ENCODE data around the gene SPATA46. TPM values are rescaled to one million over a fixed set of nuclear protein-coding genes. Genes with fewer than 3 reads are reported as not detected.

The SPATA46 gene
- total RNA-seq, 1 experiment from 2014 or later = not detected

DNA sequence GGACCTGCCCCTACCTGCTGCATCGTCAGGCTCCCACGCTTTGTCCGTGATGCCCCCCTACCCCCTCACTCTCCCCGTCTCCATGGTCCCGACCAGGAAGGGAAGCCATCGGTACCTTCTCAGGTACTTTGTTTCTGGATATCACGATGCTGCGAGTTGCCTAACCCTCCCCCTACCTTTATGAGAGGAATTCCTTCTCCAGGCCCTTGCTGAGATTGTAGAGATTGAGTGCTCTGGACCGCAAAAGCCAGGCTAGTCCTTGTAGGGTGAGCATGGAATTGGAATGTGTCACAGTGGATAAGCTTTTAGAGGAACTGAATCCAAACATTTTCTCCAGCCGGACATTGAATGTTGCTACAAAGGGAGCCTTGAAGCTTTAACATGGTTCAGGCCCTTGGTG is 8.9 kb downstream of the SPATA46 start:
- Mint-ChIP-seq H3K27ac (ENCODE audit: unreplicated experiment) (no peak overlapping the region), H3K27me3 (ENCODE audit: unreplicated experiment) (no peaks in the 10 kb centered on the region), H3K36me3 (ENCODE audit: insufficient read depth, unreplicated experiment) (peaks cover 4% of the 10 kb centered on the region), H3K4me3 (ENCODE audit: low read depth, unreplicated experiment) (no peak overlapping the region), H3K9me3 (ENCODE audit: low read depth, unreplicated experiment) (no peaks in the 10 kb centered on the region), H3K4me1 (ENCODE audit: low read depth, unreplicated experiment) (peaks cover 14% of the 10 kb centered on the region)
- no peak for DNase-seq
- TF ChIP-seq, protein P1, sequence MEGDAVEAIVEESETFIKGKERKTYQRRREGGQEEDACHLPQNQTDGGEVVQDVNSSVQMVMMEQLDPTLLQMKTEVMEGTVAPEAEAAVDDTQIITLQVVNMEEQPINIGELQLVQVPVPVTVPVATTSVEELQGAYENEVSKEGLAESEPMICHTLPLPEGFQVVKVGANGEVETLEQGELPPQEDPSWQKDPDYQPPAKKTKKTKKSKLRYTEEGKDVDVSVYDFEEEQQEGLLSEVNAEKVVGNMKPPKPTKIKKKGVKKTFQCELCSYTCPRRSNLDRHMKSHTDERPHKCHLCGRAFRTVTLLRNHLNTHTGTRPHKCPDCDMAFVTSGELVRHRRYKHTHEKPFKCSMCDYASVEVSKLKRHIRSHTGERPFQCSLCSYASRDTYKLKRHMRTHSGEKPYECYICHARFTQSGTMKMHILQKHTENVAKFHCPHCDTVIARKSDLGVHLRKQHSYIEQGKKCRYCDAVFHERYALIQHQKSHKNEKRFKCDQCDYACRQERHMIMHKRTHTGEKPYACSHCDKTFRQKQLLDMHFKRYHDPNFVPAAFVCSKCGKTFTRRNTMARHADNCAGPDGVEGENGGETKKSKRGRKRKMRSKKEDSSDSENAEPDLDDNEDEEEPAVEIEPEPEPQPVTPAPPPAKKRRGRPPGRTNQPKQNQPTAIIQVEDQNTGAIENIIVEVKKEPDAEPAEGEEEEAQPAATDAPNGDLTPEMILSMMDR (IDR thresholded peaks at IDR 0.05; ENCODE audit: unreplicated experiment) = no peak
- intact Hi-C loops (cut with micrococcal nuclease; ENCODE audit: unreplicated experiment) = no loop called here
- no TSS peak for BruUV-seq (replicated peaks)
- CTCF ChIA-PET = interaction anchor here (0.6 to 1.9 kb wide), 4 partner anchors 10 to 184 kb away, joined by 3 to 6 read pairs (median 4); partner anchors contain the start of gene C1orf226

DNA sequence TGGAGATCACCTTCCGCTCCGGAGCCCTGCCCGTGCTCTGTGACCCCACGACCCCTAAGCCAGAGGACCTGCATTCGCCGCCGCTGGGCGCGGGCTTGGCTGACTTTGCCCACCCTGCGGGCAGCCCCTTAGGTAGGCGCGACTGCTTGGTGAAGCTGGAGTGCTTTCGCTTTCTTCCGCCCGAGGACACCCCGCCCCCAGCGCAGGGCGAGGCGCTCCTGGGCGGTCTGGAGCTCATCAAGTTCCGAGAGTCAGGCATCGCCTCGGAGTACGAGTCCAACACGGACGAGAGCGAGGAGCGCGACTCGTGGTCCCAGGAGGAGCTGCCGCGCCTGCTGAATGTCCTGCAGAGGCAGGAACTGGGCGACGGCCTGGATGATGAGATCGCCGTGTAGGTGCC is 9.6 kb downstream of the SPATA46 start:
- H3K4me1 Mint-ChIP-seq (ENCODE audit: low read depth, unreplicated experiment) = peaks cover 7% of the 10 kb centered on the region
- CTCF ChIA-PET = interaction anchor here (0.7 to 1.9 kb wide), 4 partner anchors 9 to 25 kb away, joined by 3 to 6 read pairs (median 4); partner anchors contain the start of gene C1orf226

DNA sequence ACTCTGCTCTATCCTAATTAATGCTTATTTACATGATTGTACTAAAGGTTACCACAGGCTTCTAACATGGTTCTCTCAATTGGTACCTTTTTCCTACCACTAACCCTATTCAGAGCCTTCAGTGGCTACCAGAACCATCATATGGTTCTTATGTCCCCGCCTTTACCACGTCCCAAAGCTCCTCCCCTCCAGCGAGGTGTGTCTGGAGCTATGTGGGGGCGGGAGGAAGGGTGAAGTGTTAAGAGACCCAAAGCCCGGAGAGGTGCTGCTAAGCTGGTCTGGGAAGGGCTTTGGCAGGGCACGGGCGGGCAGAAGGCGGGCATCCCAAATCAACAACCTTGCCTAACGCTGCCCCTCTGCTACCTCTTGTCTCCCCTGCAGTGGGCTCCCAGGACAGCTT is 10.0 kb downstream of the SPATA46 start:
- no peaks in the 10 kb centered on the region for H3K36me3 Mint-ChIP-seq (ENCODE audit: insufficient read depth, unreplicated experiment)
- TF ChIP-seq, protein P1 (IDR thresholded peaks at IDR 0.05; ENCODE audit: unreplicated experiment) = no peak
- H3K27ac Mint-ChIP-seq (ENCODE audit: unreplicated experiment) = no peak overlapping the region
- no peaks in the 10 kb centered on the region for H3K9me3 Mint-ChIP-seq (ENCODE audit: low read depth, unreplicated experiment)
- CTCF ChIA-PET = interaction anchor here (0.9 to 1.8 kb wide), 2 partner anchors 9 to 15 kb away, joined by 4 read pairs; partner anchors contain the start of gene C1orf226
- intact Hi-C loops (cut with micrococcal nuclease; ENCODE audit: unreplicated experiment) = no loop called here
- H3K4me1 Mint-ChIP-seq (ENCODE audit: low read depth, unreplicated experiment) = peaks cover 3% of the 10 kb centered on the region
- no peak for DNase-seq
- no peaks in the 10 kb centered on the region for H3K27me3 Mint-ChIP-seq (ENCODE audit: unreplicated experiment)
- no TSS peak for BruUV-seq (replicated peaks)
- no peak overlapping the region for H3K4me3 Mint-ChIP-seq (ENCODE audit: low read depth, unreplicated experiment)

More for the DNA sequence above, 9.6 kb downstream of the SPATA46 start:
- TF ChIP-seq, protein P1 (IDR thresholded peaks at IDR 0.05; ENCODE audit: unreplicated experiment) = no peak
- intact Hi-C loops (cut with micrococcal nuclease; ENCODE audit: unreplicated experiment) = no loop called here
- Mint-ChIP-seq H3K27ac (ENCODE audit: unreplicated experiment) (no peak overlapping the region), H3K9me3 (ENCODE audit: low read depth, unreplicated experiment) (no peaks in the 10 kb centered on the region), H3K36me3 (ENCODE audit: insufficient read depth, unreplicated experiment) (peaks cover under 1% of the 10 kb centered on the region), H3K27me3 (ENCODE audit: unreplicated experiment) (no peaks in the 10 kb centered on the region), H3K4me3 (ENCODE audit: low read depth, unreplicated experiment) (no peak overlapping the region)
- BruUV-seq (replicated peaks) = no TSS peak
- no peak for DNase-seq

DNA sequence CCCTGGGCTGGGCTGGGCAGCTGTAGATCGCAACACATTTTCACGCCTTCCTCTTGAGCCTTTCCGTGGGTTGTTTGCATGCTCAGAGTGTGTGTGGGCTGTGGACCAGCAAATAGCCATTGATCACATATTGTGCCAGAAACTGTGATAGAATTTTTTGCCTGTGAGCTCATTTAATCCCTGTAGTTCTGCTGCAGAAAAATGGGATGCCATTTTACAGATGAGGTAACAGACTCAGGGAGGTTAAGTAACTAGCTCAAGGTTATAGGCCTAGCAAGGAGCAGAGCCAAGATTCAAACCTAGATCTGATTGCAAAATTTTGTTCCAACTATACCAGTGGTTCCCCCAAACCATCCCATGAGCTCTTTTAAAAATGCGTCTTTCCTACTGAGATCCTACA is 10.5 kb downstream of the SPATA46 start:
- DNase-seq = no peak
- no peak overlapping the region for H3K27ac Mint-ChIP-seq (ENCODE audit: unreplicated experiment)
- no peaks in the 10 kb centered on the region for H3K36me3 Mint-ChIP-seq (ENCODE audit: insufficient read depth, unreplicated experiment)
- H3K4me3 Mint-ChIP-seq (ENCODE audit: low read depth, unreplicated experiment) = no peak overlapping the region
- BruUV-seq (replicated peaks) = no TSS peak
- CTCF ChIA-PET = interaction anchor here (0.9 to 1.8 kb wide), 2 partner anchors 8 to 15 kb away, joined by 4 read pairs; partner anchors contain the start of gene C1orf226
- no peaks in the 10 kb centered on the region for H3K27me3 Mint-ChIP-seq (ENCODE audit: unreplicated experiment)
- H3K4me1 Mint-ChIP-seq (ENCODE audit: low read depth, unreplicated experiment) = no peaks in the 10 kb centered on the region
- TF ChIP-seq, protein P1 (IDR thresholded peaks at IDR 0.05; ENCODE audit: unreplicated experiment) = no peak
- H3K9me3 Mint-ChIP-seq (ENCODE audit: low read depth, unreplicated experiment) = no peaks in the 10 kb centered on the region
- intact Hi-C loops (cut with micrococcal nuclease; ENCODE audit: unreplicated experiment) = no loop called here
